Subcutaneous abdominal adipose tissue (tissue), 5 donors: ENCODE results near the gene TMEM151A.

Source experiments
- H3K27ac ChIP-seq: one replicate; pipeline ENCODE4 v1.7.0; 2013; ENCODE audit warnings: low read depth, mild to moderate bottlenecking, inconsistent platforms, low read length, moderate library complexity
- H3K27me3 ChIP-seq, 5 donors: one replicate each; pipeline ENCODE4 v1.7.0; 2013; ENCODE audit warnings: low read length in 5 of 5, inconsistent platforms in 1 of 5; ENCODE audit not compliant: control insufficient read depth in 5 of 5, insufficient read depth in 4 of 5
- H3K36me3 ChIP-seq, 5 donors: one replicate each; pipeline ENCODE4 v1.7.0; 2013; ENCODE audit warnings: low read length in 5 of 5; ENCODE audit not compliant: control insufficient read depth in 5 of 5, insufficient read depth in 5 of 5
- H3K4me1 ChIP-seq, 5 donors: one replicate each; pipeline ENCODE4 v1.7.0; 2013; ENCODE audit warnings: low read length in 5 of 5, mild to moderate bottlenecking in 3 of 5, moderate library complexity in 1 of 5; ENCODE audit not compliant: control insufficient read depth in 5 of 5, insufficient read depth in 5 of 5
- H3K4me3 ChIP-seq, 5 donors: one replicate each; pipeline ENCODE4 v1.7.0; 2013; ENCODE audit warnings: low read length in 5 of 5, low read depth in 1 of 5
- H3K9ac ChIP-seq, 5 donors: one replicate each; pipeline ENCODE4 v1.7.0; 2013; ENCODE audit warnings: low read length in 5 of 5, mild to moderate bottlenecking in 4 of 5, moderate library complexity in 3 of 5
- H3K9me3 ChIP-seq, 5 donors: one replicate each; pipeline ENCODE4 v1.7.0; 2013; ENCODE audit warnings: low read length in 5 of 5; ENCODE audit not compliant: control insufficient read depth in 5 of 5
- donor health status: healthy.
- donor health status: healthy.
- donor health status: healthy.
- donor health status: healthy.
- donor health status: healthy.

Gene TMEM151A

DNA sequence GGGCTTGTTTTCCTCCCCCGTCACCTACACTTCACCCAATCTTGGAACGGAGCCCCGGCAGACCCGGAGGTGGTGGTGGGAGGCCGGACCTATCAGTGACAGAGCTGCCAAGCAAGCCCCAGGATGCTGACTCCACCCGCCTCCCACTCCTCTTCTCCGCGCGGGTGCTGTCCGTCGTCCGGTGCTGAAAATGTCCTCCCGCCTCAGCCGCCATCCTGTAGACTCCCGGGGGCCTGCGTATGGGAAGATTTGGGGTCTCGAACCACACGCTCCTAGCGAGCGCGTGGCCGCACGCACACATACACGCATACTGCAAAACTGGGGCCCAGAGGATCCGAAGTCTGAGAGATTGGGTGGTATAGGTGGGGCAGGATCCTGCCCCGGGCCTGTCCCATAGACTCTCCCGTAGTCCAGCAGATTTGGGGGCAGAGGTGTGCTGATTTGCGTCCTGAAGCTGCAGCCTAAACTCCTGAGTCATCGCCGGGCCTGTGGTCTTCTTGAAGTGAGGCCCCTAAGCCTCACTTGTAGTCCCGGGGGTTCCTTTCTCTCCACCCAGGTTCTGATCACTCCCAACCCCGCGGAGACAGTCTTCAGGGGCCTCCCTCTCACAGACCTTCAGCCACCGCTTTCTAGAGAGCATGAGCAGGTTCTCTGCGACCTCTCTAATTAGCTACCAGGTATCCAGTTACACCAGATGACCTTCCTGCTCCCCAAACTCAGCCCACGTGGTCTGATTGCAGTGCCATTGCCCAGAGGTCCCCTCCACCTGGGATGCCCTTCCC lies 2.0 kb upstream of the TMEM151A start:
- Histone ChIP-seq H3K9ac (peak overlapping the region in 4 of 5 donors; percentile 36 to 94 (median 58)), H3K4me3 (peak overlapping the region; percentile 80 to 90 (median 89)), H3K27ac (peak overlapping the region; percentile 74), H3K36me3 (peaks cover 0 to 19% (median 4%) of the 10 kb centered on the region in 5 donors), H3K9me3 (no peaks in the 10 kb centered on the region), H3K27me3 (peaks cover 27 to 35% (median 32%) of the 10 kb centered on the region in 5 donors), H3K4me1 (peaks cover 3 to 43% (median 31%) of the 10 kb centered on the region in 5 donors)

DNA sequence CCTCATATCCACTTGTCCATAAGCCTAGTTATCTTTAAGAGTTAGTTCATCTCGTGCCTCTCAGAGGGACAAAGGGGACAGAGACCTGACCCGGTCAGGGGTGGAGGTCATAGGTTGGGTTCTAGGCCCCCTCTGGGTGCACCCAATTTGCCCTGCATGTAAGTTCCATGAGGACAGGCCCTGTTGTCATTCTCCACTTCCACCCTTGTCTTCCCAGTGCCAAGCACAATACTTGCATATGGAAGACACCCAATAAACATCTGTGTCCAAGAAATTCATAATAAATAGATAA lies 1.4 kb upstream of the TMEM151A start:
- no peak overlapping the region for H3K27ac ChIP-seq
- no peaks in the 10 kb centered on the region for H3K9me3 ChIP-seq
- H3K27me3 ChIP-seq = peaks cover 27 to 37% (median 34%) of the 10 kb centered on the region in 5 donors
- no peak overlapping the region for H3K9ac ChIP-seq
- H3K4me1 ChIP-seq = peaks cover 3 to 43% (median 31%) of the 10 kb centered on the region in 5 donors
- H3K36me3 ChIP-seq = peaks cover 0 to 14% (median 0%) of the 10 kb centered on the region in 5 donors
- no peak overlapping the region for H3K4me3 ChIP-seq

DNA sequence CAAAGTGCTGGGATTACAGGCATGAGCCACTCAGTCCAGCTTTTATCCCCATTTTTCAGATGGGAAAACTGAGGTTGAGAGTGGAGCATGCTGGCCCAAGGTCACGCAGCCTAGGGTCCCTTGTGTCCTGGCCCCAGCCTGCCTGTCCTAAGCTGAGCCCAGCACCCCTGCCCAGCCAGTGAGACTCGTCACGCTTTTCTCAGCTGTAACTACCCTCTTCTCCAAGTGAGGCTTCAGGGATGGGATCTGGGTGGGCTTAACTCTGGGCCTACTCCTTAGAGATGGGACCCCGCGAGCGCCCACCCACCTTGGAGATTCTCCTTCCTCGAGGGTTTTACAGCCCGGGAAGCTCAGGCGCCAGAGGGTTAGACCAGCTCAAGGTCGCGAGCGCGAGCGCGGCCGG lies 390 bp upstream of the TMEM151A start:
- Histone ChIP-seq H3K4me3 (no peak overlapping the region), H3K9ac (no peak overlapping the region), H3K4me1 (peaks cover 3 to 39% (median 31%) of the 10 kb centered on the region in 5 donors), H3K27ac (no peak overlapping the region), H3K27me3 (peaks cover 27 to 44% (median 37%) of the 10 kb centered on the region in 5 donors), H3K9me3 (no peaks in the 10 kb centered on the region), H3K36me3 (peaks cover 0 to 7% (median 0%) of the 10 kb centered on the region in 5 donors)

DNA sequence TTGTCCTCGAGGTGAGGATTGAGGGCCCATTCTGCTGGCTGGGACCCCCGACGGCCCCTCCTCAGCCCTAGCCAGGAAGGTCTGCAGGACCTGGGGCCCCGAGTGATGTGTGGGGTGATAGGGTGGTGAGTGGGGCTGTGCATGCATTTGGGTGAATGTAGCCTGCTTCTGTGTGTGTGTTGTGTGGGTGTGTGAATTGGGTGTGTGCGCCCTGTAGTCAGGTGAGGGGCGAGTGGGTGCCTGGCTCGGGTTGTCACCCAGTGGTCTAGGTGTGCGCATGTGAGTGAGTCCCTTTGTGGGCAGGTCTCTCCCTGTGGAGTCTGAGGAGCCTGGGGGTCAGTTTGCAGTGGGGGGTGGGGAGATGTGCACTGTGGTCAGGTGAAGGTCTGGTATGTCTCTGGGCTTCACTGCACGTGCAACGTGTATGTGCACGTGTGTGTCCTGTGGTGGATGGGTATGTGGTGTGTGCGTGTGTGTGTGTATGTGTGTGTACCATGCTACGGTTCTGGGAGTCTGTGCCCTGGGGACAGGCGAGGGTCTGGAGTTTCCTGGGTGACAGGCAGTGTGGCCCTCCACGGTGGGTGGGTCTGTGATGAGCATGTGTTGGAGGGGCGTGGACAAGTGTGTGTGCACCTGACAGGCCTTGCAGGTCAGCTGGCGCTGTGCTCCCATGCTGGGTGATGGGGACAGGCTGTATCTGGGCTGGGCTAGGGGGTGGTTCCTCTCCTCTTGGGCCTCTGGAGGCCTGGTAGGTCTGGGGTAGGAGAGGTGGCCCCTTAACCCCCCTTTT lies 1.0 kb downstream of the TMEM151A start:
- Histone ChIP-seq H3K9me3 (no peaks in the 10 kb centered on the region), H3K4me1 (peaks cover 2 to 31% (median 23%) of the 10 kb centered on the region in 5 donors), H3K4me3 (peak overlapping the region in 1 of 5 donors; percentile 48), H3K9ac (no peak overlapping the region), H3K36me3 (no peaks in the 10 kb centered on the region), H3K27me3 (peaks cover 27 to 46% (median 37%) of the 10 kb centered on the region in 5 donors), H3K27ac (no peak overlapping the region)

DNA sequence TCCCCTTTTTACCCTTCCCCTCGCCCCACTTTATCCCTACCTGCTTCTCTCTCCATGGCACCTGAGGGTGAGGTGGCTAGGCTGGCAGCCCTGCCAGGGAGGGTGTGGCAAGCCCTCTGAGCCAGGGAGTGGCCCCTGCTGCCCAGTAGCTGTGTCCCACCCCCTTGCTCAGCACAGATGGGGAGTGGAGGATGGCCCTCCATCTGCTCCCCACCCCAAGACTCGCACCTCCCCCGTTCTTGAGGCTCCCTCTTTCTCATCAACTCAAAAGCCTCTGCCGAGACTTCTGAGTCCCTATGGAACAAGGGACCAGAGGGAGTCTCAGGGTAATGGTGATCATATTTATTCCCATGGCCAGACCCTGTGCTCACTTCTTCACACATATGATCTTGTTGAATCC lies 1.7 kb downstream of the TMEM151A start:
- peaks cover 2 to 25% (median 17%) of the 10 kb centered on the region in 5 donors for H3K4me1 ChIP-seq
- no peaks in the 10 kb centered on the region for H3K9me3 ChIP-seq
- H3K36me3 ChIP-seq = no peaks in the 10 kb centered on the region
- H3K27ac ChIP-seq = no peak overlapping the region
- H3K27me3 ChIP-seq = peaks cover 27 to 46% (median 37%) of the 10 kb centered on the region in 5 donors
- H3K9ac ChIP-seq = no peak overlapping the region
- H3K4me3 ChIP-seq = no peak overlapping the region

DNA sequence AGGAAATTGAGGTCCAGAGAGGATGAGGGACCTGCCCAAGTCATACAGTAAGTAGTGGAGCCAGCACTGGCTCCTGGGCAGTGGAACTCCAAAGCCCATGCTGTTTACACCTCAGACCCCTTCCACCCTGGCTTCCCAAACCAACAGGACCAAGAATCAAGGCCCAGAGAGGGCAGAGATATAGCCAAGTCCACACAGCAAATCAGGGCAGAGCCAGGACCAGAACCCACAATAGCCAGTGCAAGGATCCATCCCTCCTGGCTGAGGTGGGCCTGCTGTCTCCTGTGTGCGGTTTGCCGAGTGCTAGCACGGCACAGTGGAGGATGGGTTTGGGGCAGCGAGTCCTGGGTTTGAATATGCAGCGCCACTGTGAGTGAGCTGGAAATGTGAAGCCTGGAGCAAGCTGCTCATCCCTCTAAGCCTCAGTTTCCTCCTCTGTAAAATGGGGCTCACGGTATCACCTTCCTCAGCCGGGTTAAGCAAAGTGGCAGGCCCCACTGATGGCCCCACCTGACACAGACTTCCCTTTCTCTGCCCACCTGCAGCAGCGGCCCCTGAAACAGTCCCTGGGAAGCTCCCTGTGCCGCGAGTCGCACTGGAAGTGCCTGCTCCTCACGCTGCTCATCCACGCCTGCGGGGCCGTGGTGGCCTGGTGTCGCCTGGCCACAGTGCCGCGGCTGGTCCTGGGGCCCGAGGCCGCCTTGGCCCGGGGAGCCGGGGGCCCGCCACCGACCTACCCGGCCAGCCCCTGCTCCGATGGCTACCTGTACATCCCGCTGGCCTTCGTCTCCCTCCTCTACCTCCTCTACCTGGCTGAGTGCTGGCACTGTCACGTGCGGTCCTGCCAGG lies 2.3 kb downstream of the TMEM151A start:
- H3K27me3 ChIP-seq = peaks cover 27 to 46% (median 37%) of the 10 kb centered on the region in 5 donors
- no peak overlapping the region for H3K4me3 ChIP-seq
- no peaks in the 10 kb centered on the region for H3K9me3 ChIP-seq
- no peaks in the 10 kb centered on the region for H3K36me3 ChIP-seq
- peaks cover 2 to 22% (median 14%) of the 10 kb centered on the region in 5 donors for H3K4me1 ChIP-seq
- H3K9ac ChIP-seq = no peak overlapping the region
- H3K27ac ChIP-seq = no peak overlapping the region

DNA sequence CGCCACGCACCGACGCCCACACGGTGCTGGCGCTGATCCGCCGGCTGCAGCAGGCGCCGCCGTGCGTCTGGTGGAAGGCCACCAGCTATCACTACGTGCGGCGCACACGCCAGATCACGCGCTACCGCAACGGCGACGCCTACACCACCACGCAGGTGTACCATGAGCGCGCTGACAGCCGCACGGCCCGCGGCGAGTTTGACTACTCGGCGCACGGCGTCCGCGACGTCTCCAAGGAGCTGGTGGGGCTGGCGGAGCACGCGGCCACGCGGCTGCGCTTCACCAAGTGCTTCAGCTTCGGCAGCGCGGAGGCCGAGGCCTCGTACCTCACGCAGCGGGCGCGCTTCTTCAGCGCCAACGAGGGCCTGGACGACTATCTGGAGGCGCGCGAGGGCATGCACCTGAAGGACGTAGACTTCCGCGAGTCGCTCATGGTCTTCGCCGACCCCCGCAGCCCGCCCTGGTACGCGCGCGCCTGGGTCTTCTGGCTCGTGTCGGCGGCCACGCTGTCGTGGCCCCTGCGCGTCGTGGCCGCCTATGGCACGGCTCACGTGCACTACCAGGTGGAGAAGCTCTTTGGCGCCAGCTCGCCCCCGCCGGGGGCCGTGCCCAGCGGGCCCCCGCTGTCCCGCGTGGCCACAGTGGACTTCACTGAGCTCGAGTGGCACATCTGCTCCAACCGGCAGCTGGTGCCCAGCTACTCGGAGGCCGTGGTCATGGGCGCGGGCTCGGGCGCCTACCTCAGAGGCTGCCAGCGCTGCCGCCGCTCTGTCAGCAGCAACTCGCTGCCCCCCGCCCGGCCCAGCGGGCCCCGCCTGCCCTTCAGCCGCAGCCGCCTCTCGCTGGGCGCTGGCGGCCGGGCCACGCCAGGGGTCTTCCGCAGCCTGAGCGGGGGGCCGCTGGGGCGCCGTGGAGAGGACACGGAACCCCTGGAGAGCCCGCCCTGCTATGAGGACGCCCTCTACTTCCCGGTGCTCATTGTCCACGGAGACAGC lies 3.2 kb downstream of the TMEM151A start:
- Histone ChIP-seq H3K36me3 (no peaks in the 10 kb centered on the region), H3K27ac (no peak overlapping the region), H3K4me3 (no peak overlapping the region), H3K9ac (no peak overlapping the region), H3K27me3 (peaks cover 27 to 46% (median 37%) of the 10 kb centered on the region in 5 donors), H3K9me3 (no peaks in the 10 kb centered on the region), H3K4me1 (peaks cover 0 to 14% (median 7%) of the 10 kb centered on the region in 5 donors)

DNA sequence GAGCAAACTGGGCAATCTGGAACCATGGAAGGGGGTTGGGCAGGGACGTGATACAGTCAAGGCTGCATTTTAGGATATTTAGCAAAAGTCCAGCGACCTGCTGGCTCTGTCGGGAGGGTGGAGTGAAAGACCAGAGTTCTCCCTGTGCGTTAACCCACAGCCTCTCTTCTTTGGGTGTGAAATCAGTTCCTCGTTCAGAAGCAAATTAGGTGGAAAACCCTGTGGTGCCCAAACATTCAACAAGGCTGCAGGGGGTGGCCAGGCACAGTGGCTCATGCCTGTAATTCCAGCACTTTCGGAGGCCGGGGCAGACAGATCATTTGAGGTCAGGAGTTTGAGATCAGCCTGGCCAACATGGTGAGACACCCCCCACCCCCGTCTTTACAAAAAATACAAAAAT lies 5.9 kb downstream of the TMEM151A start:
- H3K4me3 ChIP-seq = no peak overlapping the region
- H3K27ac ChIP-seq = no peak overlapping the region
- H3K36me3 ChIP-seq = no peaks in the 10 kb centered on the region
- H3K27me3 ChIP-seq = peaks cover 17 to 33% (median 24%) of the 10 kb centered on the region in 5 donors
- H3K4me1 ChIP-seq = no peaks in the 10 kb centered on the region
- H3K9me3 ChIP-seq = no peaks in the 10 kb centered on the region
- H3K9ac ChIP-seq = no peak overlapping the region

DNA sequence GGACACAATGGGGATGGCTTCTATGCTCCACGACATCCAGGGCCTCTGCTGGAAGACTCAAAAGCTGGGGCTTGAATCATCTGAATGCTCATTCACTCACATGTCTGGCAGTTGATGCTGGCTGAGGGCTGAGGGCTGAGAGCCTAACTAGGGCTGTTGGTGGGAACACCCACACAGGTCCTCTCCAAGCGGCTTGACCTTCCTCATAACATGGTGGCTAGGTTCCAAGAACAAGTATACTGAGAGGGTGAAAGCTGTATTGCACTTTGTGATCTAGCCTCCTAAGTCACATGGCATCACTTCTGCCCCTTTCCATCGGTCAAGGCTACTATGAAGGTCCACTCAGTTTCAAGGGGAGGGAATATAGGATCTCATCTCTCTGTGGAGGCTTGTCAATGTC lies 7.5 kb downstream of the TMEM151A start:
- Histone ChIP-seq H3K9me3 (no peaks in the 10 kb centered on the region), H3K4me3 (no peak overlapping the region), H3K36me3 (no peaks in the 10 kb centered on the region), H3K4me1 (no peaks in the 10 kb centered on the region), H3K27me3 (peaks cover 3 to 18% (median 9%) of the 10 kb centered on the region in 5 donors), H3K27ac (no peak overlapping the region), H3K9ac (no peak overlapping the region)
